ENCODE measurements around the gene GALNTL6. TPM values are rescaled to one million over a fixed set of nuclear protein-coding genes. Genes with fewer than 3 reads are reported as not detected.

GALNTL6 gene
- total RNA-seq, 1 donor from 2014 or later, result not detected

DNA sequence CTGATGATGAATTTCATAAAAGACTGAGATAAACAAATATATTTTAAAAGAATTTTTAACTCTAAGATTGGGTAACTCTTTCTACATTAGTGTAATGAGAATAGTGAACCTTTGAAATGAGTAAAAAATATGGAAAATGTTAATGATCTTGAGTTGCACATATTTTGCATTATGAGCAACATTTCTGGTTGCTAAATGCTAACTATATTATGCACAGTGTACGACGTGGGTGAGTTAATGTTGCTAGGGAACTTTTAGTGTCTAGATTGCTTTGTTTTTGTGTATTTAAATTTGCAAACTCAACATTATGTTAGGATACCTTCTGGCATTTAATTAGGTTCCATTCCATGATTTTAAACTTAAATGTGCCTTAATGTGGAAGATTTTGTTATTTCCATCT lies 742.5 kb downstream of the GALNTL6 start:
- no peaks in the 10 kb centered on the region for H3K27me3 ChIP-seq (ENCODE audit: control insufficient read depth, insufficient read depth, low read length)
- TF ChIP-seq, protein P1, sequence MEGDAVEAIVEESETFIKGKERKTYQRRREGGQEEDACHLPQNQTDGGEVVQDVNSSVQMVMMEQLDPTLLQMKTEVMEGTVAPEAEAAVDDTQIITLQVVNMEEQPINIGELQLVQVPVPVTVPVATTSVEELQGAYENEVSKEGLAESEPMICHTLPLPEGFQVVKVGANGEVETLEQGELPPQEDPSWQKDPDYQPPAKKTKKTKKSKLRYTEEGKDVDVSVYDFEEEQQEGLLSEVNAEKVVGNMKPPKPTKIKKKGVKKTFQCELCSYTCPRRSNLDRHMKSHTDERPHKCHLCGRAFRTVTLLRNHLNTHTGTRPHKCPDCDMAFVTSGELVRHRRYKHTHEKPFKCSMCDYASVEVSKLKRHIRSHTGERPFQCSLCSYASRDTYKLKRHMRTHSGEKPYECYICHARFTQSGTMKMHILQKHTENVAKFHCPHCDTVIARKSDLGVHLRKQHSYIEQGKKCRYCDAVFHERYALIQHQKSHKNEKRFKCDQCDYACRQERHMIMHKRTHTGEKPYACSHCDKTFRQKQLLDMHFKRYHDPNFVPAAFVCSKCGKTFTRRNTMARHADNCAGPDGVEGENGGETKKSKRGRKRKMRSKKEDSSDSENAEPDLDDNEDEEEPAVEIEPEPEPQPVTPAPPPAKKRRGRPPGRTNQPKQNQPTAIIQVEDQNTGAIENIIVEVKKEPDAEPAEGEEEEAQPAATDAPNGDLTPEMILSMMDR (IDR thresholded peaks at IDR 0.05; ENCODE audit: insufficient read depth, low read length, severe bottlenecking), result no peak
- no peak for FAIRE-seq

DNA sequence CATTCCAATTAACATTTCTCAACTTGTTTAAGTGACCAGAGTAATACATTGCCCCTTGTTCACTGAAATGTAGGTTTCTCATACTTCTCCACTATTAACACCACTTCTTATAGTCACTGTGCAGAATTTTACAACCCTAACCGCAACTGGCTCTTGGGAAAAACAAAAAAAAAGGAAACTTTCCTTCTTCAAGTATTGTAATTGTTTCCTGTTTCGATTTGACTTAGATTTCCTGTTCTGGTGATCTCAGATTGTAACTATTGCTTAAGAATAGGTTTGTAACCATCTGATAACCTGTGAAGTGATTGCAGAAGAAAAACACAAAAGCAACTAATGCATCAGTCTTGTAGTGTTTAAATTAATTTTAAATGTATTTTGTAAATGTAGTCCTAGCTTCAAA lies 760.7 kb downstream of the GALNTL6 start:
- FAIRE-seq, result no peak
- TF ChIP-seq, protein P1 (IDR thresholded peaks at IDR 0.05; ENCODE audit: insufficient read depth, low read length, severe bottlenecking), result no peak

More for the DNA sequence above, 742.5 kb downstream of the GALNTL6 start:
- no peaks in the 10 kb centered on the region for H3K36me3 ChIP-seq (ENCODE audit: control insufficient read depth, insufficient read depth, low read length)
- H3K4me3 ChIP-seq (ENCODE audit: low read depth, low read length), result no peak overlapping the region
- DNase-seq (ENCODE audit: low read depth), result no peak

DNA sequence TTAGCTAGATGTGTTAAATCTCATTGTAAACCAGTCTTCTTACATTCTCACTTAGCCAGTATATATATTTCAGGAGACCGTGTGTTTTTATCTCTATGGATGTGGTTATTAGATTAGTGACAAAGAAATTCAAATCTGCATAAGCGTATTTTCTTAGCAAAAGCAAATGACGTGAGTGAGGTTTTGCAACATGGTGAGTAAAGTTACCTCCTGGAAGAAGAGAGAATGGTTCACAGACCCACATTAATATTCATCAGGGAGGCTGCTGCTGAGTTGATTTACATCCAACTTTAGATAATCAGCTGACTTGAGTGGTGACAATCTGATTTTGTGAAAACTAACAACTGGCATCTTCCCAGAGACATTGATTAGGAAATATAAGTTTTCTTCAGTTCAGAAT lies 765.5 kb downstream of the GALNTL6 start:
- DNase-seq (ENCODE audit: low read depth), result no peak
- Histone ChIP-seq H3K36me3 (ENCODE audit: control insufficient read depth, insufficient read depth, low read length) (no peaks in the 10 kb centered on the region), H3K4me3 (ENCODE audit: low read depth, low read length) (no peak overlapping the region), H3K27me3 (ENCODE audit: control insufficient read depth, insufficient read depth, low read length) (no peaks in the 10 kb centered on the region)
- TF ChIP-seq, protein P1 (IDR thresholded peaks at IDR 0.05; ENCODE audit: insufficient read depth, low read length, severe bottlenecking), result no peak
- no peak for FAIRE-seq

More for the DNA sequence above, 760.7 kb downstream of the GALNTL6 start:
- Histone ChIP-seq H3K27me3 (ENCODE audit: control insufficient read depth, insufficient read depth, low read length) (no peaks in the 10 kb centered on the region), H3K4me3 (ENCODE audit: low read depth, low read length) (no peak overlapping the region), H3K36me3 (ENCODE audit: control insufficient read depth, insufficient read depth, low read length) (no peaks in the 10 kb centered on the region)
- DNase-seq (ENCODE audit: low read depth), result peak; percentile 33

DNA sequence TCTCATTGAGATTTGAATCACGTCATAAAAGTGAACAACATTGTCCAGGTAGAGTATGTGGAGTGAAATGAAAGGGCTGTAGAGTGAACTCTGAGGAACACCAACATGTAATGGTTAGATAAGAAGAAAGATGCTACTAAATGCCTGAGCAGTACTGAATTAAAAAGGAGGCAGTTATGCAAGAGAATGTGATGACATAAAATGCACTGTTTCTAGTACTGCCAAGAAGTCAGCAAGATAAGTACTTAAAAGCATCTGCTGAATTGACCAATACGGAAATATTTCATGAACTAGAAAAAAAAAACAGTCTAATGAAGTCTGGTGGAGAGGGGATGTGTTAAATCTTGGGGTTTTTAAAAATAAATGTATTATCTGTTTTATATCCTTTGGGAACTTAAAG lies 771.6 kb downstream of the GALNTL6 start:
- H3K27me3 ChIP-seq (ENCODE audit: control insufficient read depth, insufficient read depth, low read length), result no peaks in the 10 kb centered on the region
- TF ChIP-seq, protein P1 (IDR thresholded peaks at IDR 0.05; ENCODE audit: insufficient read depth, low read length, severe bottlenecking), result no peak
- DNase-seq (ENCODE audit: low read depth) (no peak), FAIRE-seq (no peak)
- H3K36me3 ChIP-seq (ENCODE audit: control insufficient read depth, insufficient read depth, low read length), result no peaks in the 10 kb centered on the region
- no peak overlapping the region for H3K4me3 ChIP-seq (ENCODE audit: low read depth, low read length)

DNA sequence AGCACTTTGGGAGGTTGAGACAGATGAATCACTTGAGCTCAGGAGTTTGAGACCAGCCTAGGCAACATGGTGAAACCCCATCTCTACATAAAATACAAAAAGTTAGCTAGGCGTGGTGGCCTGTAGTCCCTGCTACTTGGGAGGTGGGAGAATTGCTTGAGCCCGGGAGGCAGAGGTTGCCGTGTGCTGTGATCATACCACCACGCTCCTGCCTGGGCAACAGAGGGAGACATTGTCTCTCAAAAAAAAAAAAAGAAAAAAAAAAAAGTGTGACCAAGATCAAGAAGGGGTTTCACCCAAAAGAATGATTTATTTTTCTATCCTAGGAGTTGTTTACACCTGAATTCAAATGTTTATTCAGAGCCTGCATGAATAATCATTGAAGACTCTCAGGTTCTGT lies 783.0 kb downstream of the GALNTL6 start:
- TF ChIP-seq, protein P1 (IDR thresholded peaks at IDR 0.05; ENCODE audit: insufficient read depth, low read length, severe bottlenecking), result no peak
- Histone ChIP-seq H3K4me3 (ENCODE audit: low read depth, low read length) (no peak overlapping the region), H3K36me3 (ENCODE audit: control insufficient read depth, insufficient read depth, low read length) (no peaks in the 10 kb centered on the region), H3K27me3 (ENCODE audit: control insufficient read depth, insufficient read depth, low read length) (no peaks in the 10 kb centered on the region)
- FAIRE-seq (no peak), DNase-seq (ENCODE audit: low read depth) (no peak)

DNA sequence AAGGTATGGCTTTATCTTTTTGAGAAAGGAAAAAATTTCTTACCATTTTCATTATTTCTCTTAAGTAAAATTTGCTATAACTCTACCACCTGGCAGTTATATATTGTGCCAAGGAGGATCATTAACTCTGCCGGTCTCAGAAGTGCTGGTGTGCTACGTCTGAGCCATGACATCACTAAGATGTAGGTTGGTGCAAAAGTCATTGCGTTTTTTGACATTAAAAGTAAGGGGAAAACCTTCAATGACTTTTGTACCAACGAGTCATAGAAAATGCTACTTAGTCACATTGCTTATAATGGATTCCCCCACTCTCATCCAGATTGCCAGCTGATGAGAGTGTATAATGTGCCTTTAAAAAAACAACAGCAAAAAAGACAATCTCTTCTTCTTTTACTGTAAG lies 786.4 kb downstream of the GALNTL6 start:
- no peak overlapping the region for H3K4me3 ChIP-seq (ENCODE audit: low read depth, low read length)
- H3K27me3 ChIP-seq (ENCODE audit: control insufficient read depth, insufficient read depth, low read length), result no peaks in the 10 kb centered on the region
- H3K36me3 ChIP-seq (ENCODE audit: control insufficient read depth, insufficient read depth, low read length), result no peaks in the 10 kb centered on the region
- no peak for FAIRE-seq
- TF ChIP-seq, protein P1 (IDR thresholded peaks at IDR 0.05; ENCODE audit: insufficient read depth, low read length, severe bottlenecking), result no peak
- DNase-seq (ENCODE audit: low read depth), result no peak
